Measurements from ENCODE around the gene ENG.

- TF ChIP-seq CTCF (IDR thresholded peaks at IDR 0.05) (no peak), EP300 (IDR thresholded peaks at IDR 0.05) (no peak), POLR2AphosphoS5 (IDR thresholded peaks at IDR 0.05) (no peak), POLR2A (IDR thresholded peaks at IDR 0.05) (no peak)
Observed at GRCh38 chr9:127872369-127873222, 18.1 kb upstream of the ENG start.

Measured in stomach (tissue), 4 donors.